Mammary epithelial cell (primary cell): ENCODE measurements around the gene RNF128.

Experiments used
- EZH2 ChIP-seq: IDR thresholded peaks from 2 replicates; pipeline ENCODE4 v1.6.1; 2012; ENCODE audit warnings: low read length, inconsistent platforms, borderline replicate concordance
- TF ChIP-seq, protein P1 (sequence below), 2 donors: IDR thresholded peaks in 1 of 2; conservative IDR thresholded peaks in 1 of 2; 2 replicates each; pipeline ENCODE4 v1.5.1; 2011 to 2012; ENCODE audit warnings: inconsistent platforms in 2 of 2, low read length in 2 of 2, mild to moderate bottlenecking in 2 of 2, control low read depth in 1 of 2, low read depth in 1 of 2; ENCODE audit not compliant: insufficient read depth in 1 of 2; ENCODE audit errors: extremely low read depth in 1 of 2

DNA sequence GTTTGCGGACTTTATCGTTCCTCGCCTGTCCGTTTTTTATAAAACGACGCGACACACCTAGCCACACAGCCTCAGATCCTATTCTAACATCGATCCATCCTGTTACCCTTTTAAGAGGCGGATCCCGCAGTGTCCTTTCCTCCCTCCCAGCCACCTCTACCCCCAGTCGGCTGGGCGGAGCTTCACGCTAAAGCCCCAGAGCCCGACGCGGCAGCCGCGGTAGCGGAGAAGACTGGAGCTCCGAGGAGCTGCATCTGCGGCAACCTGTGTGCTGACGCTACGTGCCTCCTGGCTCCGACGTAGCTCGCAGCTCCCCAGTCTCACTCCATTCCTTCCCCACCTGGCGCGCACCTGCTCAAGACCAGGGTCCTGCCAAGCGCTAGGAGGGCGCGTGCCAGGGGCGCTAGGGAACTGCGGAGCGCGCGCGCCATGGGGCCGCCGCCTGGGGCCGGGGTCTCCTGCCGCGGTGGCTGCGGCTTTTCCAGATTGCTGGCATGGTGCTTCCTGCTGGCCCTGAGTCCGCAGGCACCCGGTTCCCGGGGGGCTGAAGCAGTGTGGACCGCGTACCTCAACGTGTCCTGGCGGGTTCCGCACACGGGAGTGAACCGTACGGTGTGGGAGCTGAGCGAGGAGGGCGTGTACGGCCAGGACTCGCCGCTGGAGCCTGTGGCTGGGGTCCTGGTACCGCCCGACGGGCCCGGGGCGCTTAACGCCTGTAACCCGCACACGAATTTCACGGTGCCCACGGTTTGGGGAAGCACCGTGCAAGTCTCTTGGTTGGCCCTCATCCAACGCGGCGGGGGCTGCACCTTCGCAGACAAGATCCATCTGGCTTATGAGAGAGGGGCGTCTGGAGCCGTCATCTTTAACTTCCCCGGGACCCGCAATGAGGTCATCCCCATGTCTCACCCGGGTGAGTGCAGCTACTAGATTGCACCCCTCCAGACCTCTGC, at the start of gene RNF128:
- TF ChIP-seq, protein P1, sequence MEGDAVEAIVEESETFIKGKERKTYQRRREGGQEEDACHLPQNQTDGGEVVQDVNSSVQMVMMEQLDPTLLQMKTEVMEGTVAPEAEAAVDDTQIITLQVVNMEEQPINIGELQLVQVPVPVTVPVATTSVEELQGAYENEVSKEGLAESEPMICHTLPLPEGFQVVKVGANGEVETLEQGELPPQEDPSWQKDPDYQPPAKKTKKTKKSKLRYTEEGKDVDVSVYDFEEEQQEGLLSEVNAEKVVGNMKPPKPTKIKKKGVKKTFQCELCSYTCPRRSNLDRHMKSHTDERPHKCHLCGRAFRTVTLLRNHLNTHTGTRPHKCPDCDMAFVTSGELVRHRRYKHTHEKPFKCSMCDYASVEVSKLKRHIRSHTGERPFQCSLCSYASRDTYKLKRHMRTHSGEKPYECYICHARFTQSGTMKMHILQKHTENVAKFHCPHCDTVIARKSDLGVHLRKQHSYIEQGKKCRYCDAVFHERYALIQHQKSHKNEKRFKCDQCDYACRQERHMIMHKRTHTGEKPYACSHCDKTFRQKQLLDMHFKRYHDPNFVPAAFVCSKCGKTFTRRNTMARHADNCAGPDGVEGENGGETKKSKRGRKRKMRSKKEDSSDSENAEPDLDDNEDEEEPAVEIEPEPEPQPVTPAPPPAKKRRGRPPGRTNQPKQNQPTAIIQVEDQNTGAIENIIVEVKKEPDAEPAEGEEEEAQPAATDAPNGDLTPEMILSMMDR (conservative IDR thresholded peaks at IDR 0.05 in 1 of 2, IDR thresholded peaks at IDR 0.05 in 1 of 2; ENCODE audit: extremely low read depth in 1 of 2, insufficient read depth in 1 of 2, low read depth in 1 of 2, low read length in 2 of 2), result no peak
- TF ChIP-seq EZH2, result no peak
